ENCODE data around the gene P3H4. TPM values are rescaled to one million over a fixed set of nuclear protein-coding genes. Genes with fewer than 3 reads are reported as not detected.

The P3H4 gene
- total and polyA plus RNA-seq, 10 of the 15 experiments (the other 5 are each of a cell fraction or from before 2014, with no cell fraction given), result 0.32 to 1.1 (median 0.64) TPM; not detected in 1

GRCh38 chr17:41836550-41837196, 24.9 kb upstream of the P3H4 start:
- H3K27ac ChIP-seq (ENCODE audit: control insufficient read depth, insufficient read depth), result no peak overlapping the region
- H3K4me3 ChIP-seq, result peak overlapping the region; percentile 92; the same call in 1 of the 2 replicates
- H3K9me3 ChIP-seq (replicated peaks; ENCODE audit: control insufficient read depth, insufficient read depth, low read length), result no peaks in the 10 kb centered on the region
- in situ Hi-C loops (cut with MboI) (no loop called here), intact Hi-C loops (cut with micrococcal nuclease; ENCODE audit: unreplicated experiment) (no loop called here)
- H3K36me3 ChIP-seq (ENCODE audit: control insufficient read depth in 2 of 2, insufficient read depth in 2 of 2, low read length in 1 of 2), result no peaks in the 10 kb centered on the region
- RAD21 ChIA-PET (ENCODE audit: unreplicated experiment), result no interaction called here
- FAIRE-seq, result no peak
- no peaks in the 10 kb centered on the region for H3K27me3 ChIP-seq (replicated peaks in 1 of 2; ENCODE audit: control insufficient read depth in 2 of 2, insufficient read depth in 2 of 2, low read length in 1 of 2)
- peaks cover 9% of the 10 kb centered on the region; the same call in 1 of the 2 replicates for H3K4me1 ChIP-seq (ENCODE audit: control insufficient read depth, insufficient read depth, low read length)
- 39% methylated on average over 21 of the region's 21 CpGs for WGBS (ENCODE audit: insufficient coverage, insufficient replicate concordance, low lambda C conversion rate, missing lambda C conversion rate)
- POLR2A ChIA-PET, result interaction anchor here (0.7 to 1.9 kb wide), 2 partner anchors 13 to 15 kb away, joined by 4 to 5 read pairs; no protein-coding TSS in a partner anchor
- no peaks in the 10 kb centered on the region for H4K20me1 ChIP-seq (ENCODE audit: control insufficient read depth, insufficient read depth)
- no peak for DNase-seq (ENCODE audit: low read depth, low spot score)
- CTCF ChIA-PET, result no interaction called here
- SMC1A ChIA-PET (ENCODE audit: uncharacterized antibody, unreplicated experiment), result interaction anchor here (1.4 to 2.0 kb wide), 4 partner anchors 12 to 26 kb away, joined by 3 to 9 read pairs (median 4); no protein-coding TSS in a partner anchor
- H3K9ac ChIP-seq (ENCODE audit: control insufficient read depth, insufficient read depth, low read length), result 0 out of 2 replicates have a peak overlapping the region, but pooled peaks have one; percentile 3
- BruUV-seq (replicated peaks), result no TSS peak
- peak overlapping the region; percentile 78 for H3K4me2 ChIP-seq (ENCODE audit: control insufficient read depth, insufficient read depth)
- peak overlapping the region; percentile 73 for H2AFZ ChIP-seq (ENCODE audit: control insufficient read depth, low read depth, low read length)
- TF ChIP-seq NBN (IDR thresholded peaks at IDR 0.05) (peak; percentile 26; the same call in 1 of the 2 replicates), SIN3A (IDR thresholded peaks at IDR 0.05; ENCODE audit: low read depth, low read length) (no peak)
- peaks cover 2% of the 10 kb centered on the region for H3K79me2 ChIP-seq (ENCODE audit: control insufficient read depth, insufficient read depth, low read length)
- no peak for ATAC-seq

GRCh38 chr17:41835800-41836549, 24.2 kb upstream of the P3H4 start, which contains the start of gene NT5C3B:
TSS of gene NT5C3B (minus strand) at chr17:41836232. CDS start at chr17:41836193, 39 bp downstream.
- Histone ChIP-seq H3K27me3 (replicated peaks in 1 of 2; ENCODE audit: control insufficient read depth in 2 of 2, insufficient read depth in 2 of 2, low read length in 1 of 2) (no peaks in the 10 kb centered on the region), H3K4me2 (ENCODE audit: control insufficient read depth, insufficient read depth) (peak within 1 kb of the TSS; percentile 95), H3K9ac (ENCODE audit: control insufficient read depth, insufficient read depth, low read length) (peak within 1 kb of the TSS; percentile 89), H3K4me1 (ENCODE audit: control insufficient read depth, insufficient read depth, low read length) (peaks cover 9% of the 10 kb centered on the region; the same call in 1 of the 2 replicates), H3K36me3 (ENCODE audit: control insufficient read depth in 2 of 2, insufficient read depth in 2 of 2, low read length in 1 of 2) (no peaks in the 10 kb centered on the region), H3K79me2 (ENCODE audit: control insufficient read depth, insufficient read depth, low read length) (peaks cover 2% of the 10 kb centered on the region), H3K9me3 (replicated peaks; ENCODE audit: control insufficient read depth, insufficient read depth, low read length) (no peaks in the 10 kb centered on the region), H2AFZ (ENCODE audit: control insufficient read depth, low read depth, low read length) (peak within 1 kb of the TSS; percentile 90), H3K27ac (ENCODE audit: control insufficient read depth, insufficient read depth) (peak within 1 kb of the TSS; percentile 55), H3K4me3 (peak within 1 kb of the TSS; percentile 92), H4K20me1 (ENCODE audit: control insufficient read depth, insufficient read depth) (no peaks in the 10 kb centered on the region)
- intact Hi-C loops (cut with micrococcal nuclease; ENCODE audit: unreplicated experiment), result no loop called here
- FAIRE-seq (no peak), DNase-seq (ENCODE audit: low read depth, low spot score) (no peak), ATAC-seq (peak; percentile 94)
- SMC1A ChIA-PET (ENCODE audit: uncharacterized antibody, unreplicated experiment), result interaction anchor here (1.3 to 2.0 kb wide), 3 partner anchors 12 to 27 kb away, joined by 3 to 4 read pairs (median 4); no protein-coding TSS in a partner anchor
- BruUV-seq (replicated peaks), result no TSS peak
- RAD21 ChIA-PET (ENCODE audit: unreplicated experiment), result no interaction called here
- in situ Hi-C loops (cut with MboI), result no loop called here
- CTCF ChIA-PET, result interaction anchor here (0.9 to 1.7 kb wide), 3 partner anchors 12 to 124 kb away, joined by 3 to 5 read pairs (median 3); no protein-coding TSS in a partner anchor
- WGBS (ENCODE audit: insufficient coverage, insufficient replicate concordance, low lambda C conversion rate, missing lambda C conversion rate), result 3% methylated on average over 43 of the region's 72 CpGs
- POLR2A ChIA-PET, result interaction anchor here (0.6 to 1.9 kb wide), 5 partner anchors 14 to 694 kb away, joined by 3 to 6 read pairs (median 4); partner anchors contain the start of gene KLHL11
- TF ChIP-seq EGR1 (IDR thresholded peaks at IDR 0.05; ENCODE audit: borderline replicate concordance in 1 of 2, low read depth in 2 of 2, low read length in 2 of 2), result peak in 1 of 2 experiments; percentile 38; a peak in 1 of 3 replicates
- no peak for TF ChIP-seq YY1 (IDR thresholded peaks at IDR 0.05; ENCODE audit: low read depth, low read length)
- TF ChIP-seq NRF1 (conservative IDR thresholded peaks at IDR 0.05; ENCODE audit: low read depth, low read length), result peak; percentile 30; the same call in 1 of the 2 replicates
- peak; percentile 47 for TF ChIP-seq ZNF687 (IDR thresholded peaks at IDR 0.05)
- TF ChIP-seq SMARCA5 (IDR thresholded peaks at IDR 0.05), result no peak
- TF ChIP-seq NR2F1 (conservative IDR thresholded peaks at IDR 0.05), result peak; percentile 34; the same call in 1 of the 2 replicates
- TF ChIP-seq GATAD2B (conservative IDR thresholded peaks at IDR 0.05; ENCODE audit: low read depth), result peak; percentile 51
- no peak for TF ChIP-seq ZBED1 (IDR thresholded peaks at IDR 0.05; ENCODE audit: borderline replicate concordance)
- TF ChIP-seq BACH1 (IDR thresholded peaks at IDR 0.05; ENCODE audit: borderline replicate concordance), result peak; percentile 36; the same call in 1 of the 2 replicates

All from GM12878 (cell line).